ENCODE measurements around the gene ANKRD26.
"Not testable (repeated sequence)": the region's sequence is repeated elsewhere in the genome, so short reads cannot be mapped to it uniquely, and the experiment has no call there.

The ANKRD26 gene

GRCh38 chr10:27099916-27100812, at the start of gene ANKRD26:
ANKRD26 (minus strand) TSS chr10:27100494; CDS start chr10:27100326, 168 bp downstream.
- DNase-seq, result peak; percentile 69 to 91

GRCh38 chr10:27147701-27148100, 47.4 kb upstream of the ANKRD26 start:
- DNase-seq, result no peak

GRCh38 chr10:27145937-27146336, 45.6 kb upstream of the ANKRD26 start:
- DNase-seq, result no peak

GRCh38 chr10:27143686-27144085, 43.4 kb upstream of the ANKRD26 start:
- no peak for DNase-seq

- no peak for DNase-seq
These were observed 38.0 kb upstream of the ANKRD26 start for GRCh38 chr10:27138277-27138676.

GRCh38 chr10:27134371-27134770, 34.1 kb upstream of the ANKRD26 start:
- DNase-seq, result no peak

- no peak for DNase-seq
These were observed 7.9 kb upstream of the ANKRD26 start for GRCh38 chr10:27108165-27108564.

- DNase-seq, result no peak
These were observed 4.6 kb upstream of the ANKRD26 start for GRCh38 chr10:27104919-27105318.

- no peak for DNase-seq
These were observed 586 bp upstream of the ANKRD26 start for GRCh38 chr10:27100813-27101347.

GRCh38 chr10:27099448-27099847, 846 bp downstream of the ANKRD26 start:
- no peak for DNase-seq

GRCh38 chr10:27088119-27089044, 11.9 kb downstream of the ANKRD26 start:
- no peak for DNase-seq

GRCh38 chr10:27072436-27073114, 27.7 kb downstream of the ANKRD26 start:
- DNase-seq, result no peak

GRCh38 chr10:27068217-27068891, 31.9 kb downstream of the ANKRD26 start:
- no peak for DNase-seq

GRCh38 chr10:27065084-27065483, 35.2 kb downstream of the ANKRD26 start:
- DNase-seq, result no peak

- DNase-seq, result no peak
These were observed 47.6 kb downstream of the ANKRD26 start for GRCh38 chr10:27052656-27053055.

- DNase-seq, result not testable (repeated sequence)
These were observed 55.0 kb downstream of the ANKRD26 start for GRCh38 chr10:27045247-27045646.

- no peak for DNase-seq
These were observed 59.1 kb downstream of the ANKRD26 start for GRCh38 chr10:27041196-27041595.

- DNase-seq, result no peak
These were observed 62.1 kb downstream of the ANKRD26 start for GRCh38 chr10:27038168-27038567.

- no peak for DNase-seq
These were observed 65.1 kb downstream of the ANKRD26 start for GRCh38 chr10:27035163-27035562.

- no peak for DNase-seq
These were observed 70.2 kb downstream of the ANKRD26 start for GRCh38 chr10:27030060-27030459.

- no peak for DNase-seq
These were observed 78.2 kb downstream of the ANKRD26 start for GRCh38 chr10:27022048-27022447.

- DNase-seq, result no peak
These were observed 80.1 kb downstream of the ANKRD26 start for GRCh38 chr10:27020243-27020642.
